Measurements from ENCODE around the gene SMARCC2. TPM values are rescaled to one million over a fixed set of nuclear protein-coding genes. Genes with fewer than 3 reads are reported as not detected.

Gene SMARCC2
- polyA plus RNA-seq, 2 of the 4 experiments (the other 2 are of a cell fraction): 51.9 to 83.9 TPM

DNA sequence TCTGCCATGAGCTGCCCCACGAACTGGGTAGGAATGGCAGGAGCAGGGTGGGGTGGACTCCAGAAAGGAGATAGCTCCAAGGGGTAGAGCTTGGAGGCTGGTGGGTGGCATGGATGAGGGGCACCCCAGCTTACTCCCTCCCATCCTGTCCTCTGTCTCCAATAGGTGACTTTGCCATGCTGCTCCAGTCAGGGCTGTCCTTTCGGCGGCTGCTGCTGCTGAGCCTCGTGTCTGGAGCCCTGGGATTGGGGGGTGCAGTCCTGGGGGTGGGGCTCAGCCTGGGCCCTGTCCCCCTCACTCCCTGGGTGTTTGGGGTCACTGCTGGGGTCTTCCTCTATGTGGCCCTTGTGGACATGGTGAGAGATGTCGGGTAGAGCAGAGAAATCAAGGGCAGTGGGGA, 47.7 kb upstream of the SMARCC2 start:
- no peak for DNase-seq (ENCODE audit: low read depth in 1 of 2, low spot score in 1 of 2)
- ChIA-PET POLR2A (interaction anchor here (1.2 kb wide), 1 partner anchor 15 kb away, joined by 4 read pairs; the partner anchor contains the start of gene RNF41), CTCF (interaction anchor here (1.1 to 7.0 kb wide), 5 partner anchors 8 to 30 kb away, joined by 3 to 69 read pairs (median 5); partner anchors contain the start of genes ANKRD52 and COQ10A)
- peak in 1 of 2 experiments; percentile 6; a peak in 2 of 6 replicates for ATAC-seq
- TF ChIP-seq NPAS2 (CRISPR knock-in tag; IDR thresholded peaks at IDR 0.05; ENCODE audit: borderline replicate concordance) (no peak), KDM1A (IDR thresholded peaks at IDR 0.05; ENCODE audit: low read depth) (no peak), BHLHE40 (IDR thresholded peaks at IDR 0.05; ENCODE audit: low read depth, low read length) (no peak), FOXS1 (CRISPR knock-in tag; IDR thresholded peaks at IDR 0.05) (no peak), MAX (IDR thresholded peaks at IDR 0.05) (no peak), RARB (CRISPR knock-in tag; IDR thresholded peaks at IDR 0.05) (no peak)
- TF ChIP-seq, protein P1, sequence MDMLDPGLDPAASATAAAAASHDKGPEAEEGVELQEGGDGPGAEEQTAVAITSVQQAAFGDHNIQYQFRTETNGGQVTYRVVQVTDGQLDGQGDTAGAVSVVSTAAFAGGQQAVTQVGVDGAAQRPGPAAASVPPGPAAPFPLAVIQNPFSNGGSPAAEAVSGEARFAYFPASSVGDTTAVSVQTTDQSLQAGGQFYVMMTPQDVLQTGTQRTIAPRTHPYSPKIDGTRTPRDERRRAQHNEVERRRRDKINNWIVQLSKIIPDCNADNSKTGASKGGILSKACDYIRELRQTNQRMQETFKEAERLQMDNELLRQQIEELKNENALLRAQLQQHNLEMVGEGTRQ (IDR thresholded peaks at IDR 0.05): no peak
- Histone ChIP-seq H3K4me3 (no peak overlapping the region), H3K9me3 (no peaks in the 10 kb centered on the region), H3K4me2 (no peak overlapping the region), H3K4me1 (no peaks in the 10 kb centered on the region), H3K27ac (no peak overlapping the region)
- FAIRE-seq: no peak
- 79% methylated on average over 5 of the region's 5 CpGs for WGBS (ENCODE audit: missing lambda C conversion rate)

DNA sequence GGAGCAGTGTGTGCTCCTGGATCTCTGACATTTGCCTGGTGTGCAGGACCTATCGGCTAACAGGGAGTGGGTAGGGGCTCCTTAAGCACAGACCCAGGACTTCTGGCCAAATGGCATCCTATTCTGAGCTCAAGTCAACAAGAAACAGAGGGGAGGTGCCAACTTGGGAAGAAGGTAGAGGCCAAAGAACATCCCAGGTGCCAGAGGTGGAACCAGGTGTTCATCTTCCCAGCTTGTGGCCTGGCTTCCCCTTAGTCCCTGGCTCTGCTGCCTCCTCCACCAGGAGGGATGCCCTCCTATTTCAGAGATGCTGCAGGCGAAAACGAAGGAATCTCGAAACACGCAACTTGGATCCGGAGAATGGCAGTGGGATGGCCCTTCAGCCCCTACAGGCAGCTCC, 46.8 kb upstream of the SMARCC2 start:
- ChIA-PET POLR2A (interaction anchor here (1.2 kb wide), 1 partner anchor 14 kb away, joined by 4 read pairs; the partner anchor contains the start of gene RNF41), CTCF (interaction anchor here (1.1 to 7.0 kb wide), 6 partner anchors 8 to 31 kb away, joined by 3 to 69 read pairs (median 4); partner anchors contain the start of genes ANKRD52 and COQ10A)
- TF ChIP-seq, protein P2, sequence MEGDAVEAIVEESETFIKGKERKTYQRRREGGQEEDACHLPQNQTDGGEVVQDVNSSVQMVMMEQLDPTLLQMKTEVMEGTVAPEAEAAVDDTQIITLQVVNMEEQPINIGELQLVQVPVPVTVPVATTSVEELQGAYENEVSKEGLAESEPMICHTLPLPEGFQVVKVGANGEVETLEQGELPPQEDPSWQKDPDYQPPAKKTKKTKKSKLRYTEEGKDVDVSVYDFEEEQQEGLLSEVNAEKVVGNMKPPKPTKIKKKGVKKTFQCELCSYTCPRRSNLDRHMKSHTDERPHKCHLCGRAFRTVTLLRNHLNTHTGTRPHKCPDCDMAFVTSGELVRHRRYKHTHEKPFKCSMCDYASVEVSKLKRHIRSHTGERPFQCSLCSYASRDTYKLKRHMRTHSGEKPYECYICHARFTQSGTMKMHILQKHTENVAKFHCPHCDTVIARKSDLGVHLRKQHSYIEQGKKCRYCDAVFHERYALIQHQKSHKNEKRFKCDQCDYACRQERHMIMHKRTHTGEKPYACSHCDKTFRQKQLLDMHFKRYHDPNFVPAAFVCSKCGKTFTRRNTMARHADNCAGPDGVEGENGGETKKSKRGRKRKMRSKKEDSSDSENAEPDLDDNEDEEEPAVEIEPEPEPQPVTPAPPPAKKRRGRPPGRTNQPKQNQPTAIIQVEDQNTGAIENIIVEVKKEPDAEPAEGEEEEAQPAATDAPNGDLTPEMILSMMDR (IDR thresholded peaks at IDR 0.05): no peak
- TF ChIP-seq TFCP2L1 (CRISPR knock-in tag; IDR thresholded peaks at IDR 0.05): no peak
- TF ChIP-seq HOXB5 (CRISPR knock-in tag; IDR thresholded peaks at IDR 0.05): no peak
- Histone ChIP-seq H3K4me2 (no peak overlapping the region), H3K4me3 (no peak overlapping the region), H3K4me1 (no peaks in the 10 kb centered on the region), H3K9me3 (no peaks in the 10 kb centered on the region), H3K27ac (no peak overlapping the region)
- FAIRE-seq (no peak), ATAC-seq (no peak), DNase-seq (ENCODE audit: low read depth in 1 of 2, low spot score in 1 of 2) (no peak)
- 98% methylated on average over 6 of the region's 6 CpGs for WGBS (ENCODE audit: missing lambda C conversion rate)

DNA sequence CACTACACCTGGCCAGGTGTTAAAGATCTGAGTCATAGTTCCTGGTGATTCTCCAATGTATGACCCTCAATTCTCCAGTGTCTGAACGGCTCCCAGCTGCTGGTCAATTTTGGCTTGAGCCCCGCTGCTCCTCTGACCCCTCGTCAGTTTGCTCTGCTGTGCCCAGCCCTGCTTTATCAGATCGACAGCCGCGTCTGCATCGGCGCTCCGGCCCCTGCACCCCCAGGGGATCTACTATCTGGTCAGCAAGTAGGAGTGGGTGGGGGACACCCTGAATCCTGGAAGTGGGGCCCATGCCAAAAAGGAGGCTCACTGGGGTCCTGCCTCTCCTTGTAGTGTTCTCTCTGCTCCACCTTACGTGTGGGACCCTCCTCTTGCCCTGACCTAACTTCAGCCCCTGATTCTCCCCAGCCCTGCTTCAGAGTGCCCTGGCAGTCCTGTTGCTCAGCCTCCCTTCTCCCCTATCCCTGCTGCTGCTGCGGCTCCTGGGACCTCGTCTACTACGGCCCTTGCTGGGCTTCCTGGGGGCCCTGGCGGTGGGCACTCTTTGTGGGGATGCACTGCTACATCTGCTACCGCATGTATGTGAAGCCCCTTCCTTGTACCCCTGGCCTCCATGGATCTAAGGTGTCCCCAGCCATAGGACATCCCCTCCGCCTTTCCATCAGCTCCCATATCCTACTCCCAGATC, 45.6 kb upstream of the SMARCC2 start:
- FAIRE-seq: no peak
- no peak for TF ChIP-seq ZNF302 (CRISPR knock-in tag; IDR thresholded peaks at IDR 0.05)
- no peak for TF ChIP-seq NPAS2 (CRISPR knock-in tag; IDR thresholded peaks at IDR 0.05; ENCODE audit: borderline replicate concordance)
- no peak for TF ChIP-seq POLR2AphosphoS2 (conservative IDR thresholded peaks at IDR 0.05; ENCODE audit: low read length)
- no peak for TF ChIP-seq MYC (IDR thresholded peaks at IDR 0.05; ENCODE audit: borderline replicate concordance, low read length)
- TF ChIP-seq RNF2 (IDR thresholded peaks at IDR 0.05; ENCODE audit: borderline replicate concordance, low read depth): no peak
- H3K4me1 ChIP-seq: peaks cover 8% of the 10 kb centered on the region
- H3K27ac ChIP-seq: no peak overlapping the region
- no peak for DNase-seq (ENCODE audit: low read depth in 1 of 2, low spot score in 1 of 2)
- no peak overlapping the region for H3K4me3 ChIP-seq
- no peak overlapping the region for H3K4me2 ChIP-seq
- 94% methylated on average over 16 of the region's 16 CpGs for WGBS (ENCODE audit: missing lambda C conversion rate)
- ChIA-PET POLR2A (no interaction called here), CTCF (interaction anchor here (0.9 to 7.0 kb wide), 9 partner anchors 9 to 131 kb away, joined by 3 to 69 read pairs (median 7); partner anchors contain the start of genes ANKRD52 and SMARCC2)
- H3K9me3 ChIP-seq: no peaks in the 10 kb centered on the region
- peak; percentile 3 to 7; a peak in 2 of 6 replicates for ATAC-seq

DNA sequence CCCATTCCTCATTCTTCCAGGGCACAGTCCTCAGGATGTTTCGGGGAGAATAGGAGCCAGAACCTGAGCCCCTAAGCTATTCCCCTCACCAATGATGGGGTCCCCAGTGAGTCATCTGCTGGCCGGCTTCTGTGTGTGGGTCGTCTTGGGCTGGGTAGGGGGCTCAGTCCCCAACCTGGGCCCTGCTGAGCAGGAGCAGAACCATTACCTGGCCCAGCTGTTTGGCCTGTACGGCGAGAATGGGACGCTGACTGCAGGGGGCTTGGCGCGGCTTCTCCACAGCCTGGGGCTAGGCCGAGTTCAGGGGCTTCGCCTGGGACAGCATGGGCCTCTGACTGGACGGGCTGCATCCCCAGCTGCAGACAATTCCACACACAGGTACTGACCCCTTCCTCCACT, 41.9 kb upstream of the SMARCC2 start:
- POLR2A ChIA-PET: interaction anchor here (1.9 kb wide), 1 partner anchor 9 kb away, joined by 6 read pairs; the partner anchor contains the start of gene RNF41
- 81% methylated on average over 10 of the region's 11 CpGs for WGBS (ENCODE audit: missing lambda C conversion rate)

More for the DNA sequence above, 41.9 kb upstream of the SMARCC2 start:
- TF ChIP-seq, protein P1 (IDR thresholded peaks at IDR 0.05): no peak
- TF ChIP-seq JUN (IDR thresholded peaks at IDR 0.05): no peak
- TF ChIP-seq JUNB (IDR thresholded peaks at IDR 0.05): no peak
- TF ChIP-seq MAFK (IDR thresholded peaks at IDR 0.05; ENCODE audit: partially characterized antibody): no peak
- TF ChIP-seq NPAS2 (CRISPR knock-in tag; IDR thresholded peaks at IDR 0.05; ENCODE audit: borderline replicate concordance): no peak
- TF ChIP-seq MYC (IDR thresholded peaks at IDR 0.05; ENCODE audit: borderline replicate concordance, low read length): no peak
- TF ChIP-seq CHD4 (IDR thresholded peaks at IDR 0.05; ENCODE audit: borderline replicate concordance): no peak
- DNase-seq (ENCODE audit: low read depth in 1 of 2, low spot score in 1 of 2) (no peak), ATAC-seq (no peak), FAIRE-seq (no peak)
- H3K4me1 ChIP-seq: peaks cover 9% of the 10 kb centered on the region
- H3K4me2 ChIP-seq: no peak overlapping the region
- CTCF ChIA-PET: interaction anchor here (0.9 to 7.0 kb wide), 7 partner anchors 9 to 113 kb away, joined by 3 to 69 read pairs (median 4); partner anchors contain the start of genes ANKRD52, COQ10A, RNF41 and SMARCC2
- H3K27ac ChIP-seq: no peak overlapping the region
- no peak overlapping the region for H3K4me3 ChIP-seq
- no peaks in the 10 kb centered on the region for H3K9me3 ChIP-seq
